Islet of Langerhans (tissue), 1 donor: ENCODE results near the gene MEG3.
"Not testable (repeated sequence)": the region's sequence is repeated elsewhere in the genome, so short reads cannot be mapped to it uniquely, and the experiment has no call there.

Source experiments
- FAIRE-seq: peaks from one replicate; lab custom pipeline; 2011; peaks lifted over from hg19 to GRCh38; lab: Jason Lieb, UNC

MEG3 gene

DNA sequence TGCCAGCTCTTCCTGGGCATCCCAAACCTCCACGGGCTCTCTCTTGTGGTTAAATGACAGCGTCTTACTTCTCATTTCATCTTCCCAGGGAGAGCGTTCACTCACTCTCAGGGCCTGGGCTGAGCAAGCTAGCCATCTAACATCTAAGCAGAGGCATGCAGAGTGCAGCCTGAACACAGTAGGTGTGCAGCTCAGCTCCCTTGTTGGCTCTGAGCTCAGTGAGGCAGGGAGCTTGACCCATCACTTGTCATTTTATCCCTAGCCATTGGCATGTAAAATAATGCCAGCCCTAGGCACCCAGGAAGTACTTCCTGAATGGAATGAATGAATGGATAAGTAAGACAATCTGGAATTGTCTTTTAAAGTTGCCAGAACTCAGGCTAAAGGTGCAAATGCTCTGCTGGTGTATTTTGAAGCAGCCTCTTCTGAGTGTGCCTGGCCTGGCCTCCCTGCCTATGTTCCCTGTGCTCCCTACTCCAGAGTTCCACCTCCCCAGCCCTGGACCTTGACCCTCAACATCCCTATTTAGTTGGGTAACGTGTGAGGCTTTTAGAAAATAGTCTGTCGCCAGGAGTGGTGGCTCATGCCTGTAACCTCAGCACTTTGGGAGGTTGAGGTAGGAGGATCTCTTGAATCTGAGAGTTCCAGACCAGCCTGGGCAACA is 9.5 kb upstream of the MEG3 start:
- FAIRE-seq, result no peak

DNA sequence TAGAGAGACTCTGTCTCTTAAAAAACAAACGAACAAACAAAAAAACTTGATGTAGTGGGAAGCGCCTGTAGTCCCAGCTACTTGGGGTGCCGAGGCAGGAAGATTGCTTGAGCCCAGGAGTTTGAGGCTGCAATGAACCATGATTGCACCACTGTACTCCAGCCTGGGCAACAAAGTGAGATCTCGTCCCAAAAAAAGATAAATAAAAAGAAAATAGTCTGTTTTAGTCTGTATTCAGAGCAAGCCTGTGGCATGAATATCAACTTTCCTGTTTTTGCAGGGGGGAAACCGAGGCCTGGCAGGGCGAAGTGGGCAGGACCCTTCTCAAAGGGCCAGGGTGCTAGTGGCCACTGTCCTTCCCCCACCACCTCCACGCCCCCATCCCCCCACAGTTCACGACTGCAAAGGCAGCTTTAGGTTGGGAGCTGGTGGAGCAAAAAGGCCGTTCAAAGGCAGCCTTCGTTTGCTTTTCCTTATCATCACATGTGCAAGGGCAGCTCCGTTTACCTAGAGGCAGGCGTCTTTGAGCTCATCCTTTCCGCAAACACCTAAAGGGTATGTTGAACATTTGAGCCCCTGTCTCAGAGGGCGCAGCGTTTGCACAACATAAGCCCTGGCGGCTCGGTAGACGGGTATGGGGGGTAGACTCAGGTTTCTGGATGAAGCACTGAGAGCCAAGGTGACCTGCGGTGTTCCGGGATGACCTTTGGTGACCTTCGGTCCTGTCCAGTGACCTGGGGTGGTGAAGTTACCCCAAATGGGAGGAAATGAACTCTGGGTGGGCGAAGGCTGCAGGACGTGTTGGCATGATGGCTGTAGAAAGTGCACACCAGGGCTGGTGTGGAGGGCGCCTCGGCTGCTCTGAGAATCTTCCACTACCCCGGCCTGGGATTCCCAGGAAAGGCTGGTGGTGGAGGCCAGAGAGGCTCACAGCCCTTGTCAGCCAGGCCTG is 8.7 kb upstream of the MEG3 start:
- no peak for FAIRE-seq

DNA sequence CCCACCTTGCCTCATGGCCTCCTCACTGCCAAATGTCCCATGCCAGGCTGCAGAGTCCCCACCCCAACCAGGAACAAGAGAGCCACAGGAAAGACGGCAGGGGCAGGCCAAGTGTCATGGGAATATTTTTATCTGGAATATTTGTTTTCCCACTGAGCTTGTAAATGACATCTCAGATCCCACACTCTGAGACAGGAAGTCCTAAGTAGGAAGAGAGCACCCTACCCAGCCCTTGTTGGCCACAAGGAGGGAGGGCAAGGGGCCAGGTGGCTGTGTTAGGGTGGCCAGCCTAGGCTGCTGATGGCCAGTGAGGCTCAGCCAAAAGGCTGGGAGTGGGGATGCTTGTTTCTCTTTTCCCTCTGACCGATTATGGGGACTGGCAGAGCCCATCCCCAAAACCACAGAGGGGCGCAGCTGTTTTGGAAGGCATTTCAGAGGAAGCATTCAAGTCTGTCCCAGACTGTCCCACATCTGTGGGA is 7.7 kb upstream of the MEG3 start:
- no peak for FAIRE-seq

DNA sequence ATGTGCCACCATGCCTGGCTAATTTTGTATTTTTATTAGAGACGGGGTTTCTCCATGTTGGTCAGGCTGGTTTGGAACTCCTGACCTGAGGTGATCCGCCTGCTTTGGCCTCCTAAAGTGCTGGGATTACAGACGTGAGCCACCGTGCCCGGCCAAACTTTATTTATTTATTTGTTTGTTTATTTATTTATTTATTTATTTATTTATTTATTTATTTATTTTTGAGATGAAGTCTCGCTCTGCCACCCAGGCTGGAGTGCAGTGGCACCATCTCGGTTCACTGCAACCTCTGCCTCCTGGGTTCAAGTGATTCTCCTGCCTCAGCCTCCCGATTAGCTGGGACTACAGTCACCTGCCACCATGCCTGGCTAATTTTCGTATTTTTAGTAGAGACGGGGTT is 7.0 kb upstream of the MEG3 start:
- not testable (repeated sequence) for FAIRE-seq

DNA sequence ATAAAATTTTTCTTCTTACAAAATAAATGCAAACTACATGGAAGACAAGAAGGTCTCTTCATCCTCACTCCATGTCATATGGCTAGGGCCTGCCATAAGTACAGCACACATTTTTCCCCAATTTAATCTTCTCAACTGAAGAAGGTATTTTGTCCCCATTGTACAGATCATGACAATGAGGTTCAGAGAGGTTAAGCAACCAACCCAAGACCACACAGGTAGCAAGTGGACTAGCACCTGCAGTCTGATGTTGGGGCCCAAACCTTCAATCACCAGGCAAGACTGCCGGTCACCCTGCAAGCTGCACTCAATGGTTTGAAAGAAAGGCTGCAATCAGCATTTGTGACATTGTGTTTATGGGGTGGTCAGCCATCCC is 6.5 kb upstream of the MEG3 start:
- no peak for FAIRE-seq

DNA sequence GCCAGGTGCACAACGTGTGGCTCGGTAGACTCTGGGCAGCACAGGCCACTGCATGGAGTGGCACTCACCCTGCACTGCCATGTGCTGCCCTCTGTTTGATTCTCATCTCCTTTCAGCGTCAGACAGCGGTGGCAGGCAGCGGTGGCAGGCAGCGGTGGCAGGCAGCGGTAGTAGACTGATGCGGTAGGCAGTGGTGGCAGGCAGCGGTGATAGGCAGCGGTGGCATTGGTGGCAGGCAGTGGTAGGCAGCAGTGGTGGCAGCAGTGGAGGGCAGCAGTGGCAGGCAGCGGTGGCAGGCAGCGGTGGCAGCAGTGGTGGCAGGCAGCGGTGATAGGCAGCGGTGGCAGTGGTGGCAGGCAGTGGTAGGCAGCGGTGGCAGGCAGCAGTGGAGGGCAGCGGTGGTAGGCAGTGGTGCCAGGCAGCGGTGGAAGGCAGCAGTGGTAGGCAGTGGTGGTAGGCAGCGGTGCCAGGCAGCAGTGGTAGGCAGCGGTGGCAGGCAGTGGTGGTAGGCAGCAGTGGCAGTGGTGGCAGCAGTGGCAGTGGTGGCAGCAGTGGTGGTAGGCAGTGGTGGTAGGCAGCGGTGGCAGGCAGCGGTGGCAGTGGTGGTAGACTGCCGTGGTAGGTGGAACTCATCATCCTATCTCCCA is 6.0 kb upstream of the MEG3 start:
- no peak for FAIRE-seq

DNA sequence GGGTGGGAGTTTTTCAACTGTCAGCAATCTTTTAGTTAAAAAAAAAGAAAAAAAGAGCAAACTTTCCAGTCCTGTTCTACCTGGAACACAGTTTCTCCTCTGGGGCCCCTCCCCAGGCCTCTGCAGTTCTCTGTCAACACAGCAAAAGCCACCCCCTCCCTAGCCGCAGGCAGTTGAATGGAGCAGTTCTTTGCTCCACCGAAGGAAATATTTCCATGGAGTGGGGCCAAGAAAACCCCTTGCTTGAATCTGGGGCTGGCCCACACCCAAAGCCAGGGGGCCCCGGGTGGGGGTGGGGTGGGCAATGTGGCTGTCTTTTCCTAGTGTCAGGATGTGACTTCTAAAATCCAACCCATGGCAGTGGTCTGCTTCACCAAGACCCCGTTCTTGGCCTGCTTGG is 5.0 kb upstream of the MEG3 start:
- no peak for FAIRE-seq

DNA sequence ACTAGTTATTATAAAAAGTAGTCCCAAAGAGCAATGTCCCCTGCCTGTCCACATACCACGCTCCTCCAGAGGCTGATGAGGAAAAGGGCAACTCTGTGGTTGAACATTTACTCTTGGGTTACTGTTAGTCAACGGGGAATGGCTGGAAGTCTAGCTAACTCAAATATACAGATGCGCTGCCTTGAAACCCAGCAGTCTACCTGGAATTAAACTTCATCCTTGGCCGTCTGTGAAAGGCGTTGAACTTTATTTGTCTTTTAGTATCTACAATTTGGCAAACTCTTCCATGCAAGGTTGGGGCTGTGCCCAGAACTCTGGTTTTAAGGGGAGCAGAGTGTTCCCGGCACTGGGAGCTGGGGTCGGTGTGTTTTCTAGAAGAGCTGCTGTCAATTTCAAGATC is 3.9 kb upstream of the MEG3 start:
- no peak for FAIRE-seq

DNA sequence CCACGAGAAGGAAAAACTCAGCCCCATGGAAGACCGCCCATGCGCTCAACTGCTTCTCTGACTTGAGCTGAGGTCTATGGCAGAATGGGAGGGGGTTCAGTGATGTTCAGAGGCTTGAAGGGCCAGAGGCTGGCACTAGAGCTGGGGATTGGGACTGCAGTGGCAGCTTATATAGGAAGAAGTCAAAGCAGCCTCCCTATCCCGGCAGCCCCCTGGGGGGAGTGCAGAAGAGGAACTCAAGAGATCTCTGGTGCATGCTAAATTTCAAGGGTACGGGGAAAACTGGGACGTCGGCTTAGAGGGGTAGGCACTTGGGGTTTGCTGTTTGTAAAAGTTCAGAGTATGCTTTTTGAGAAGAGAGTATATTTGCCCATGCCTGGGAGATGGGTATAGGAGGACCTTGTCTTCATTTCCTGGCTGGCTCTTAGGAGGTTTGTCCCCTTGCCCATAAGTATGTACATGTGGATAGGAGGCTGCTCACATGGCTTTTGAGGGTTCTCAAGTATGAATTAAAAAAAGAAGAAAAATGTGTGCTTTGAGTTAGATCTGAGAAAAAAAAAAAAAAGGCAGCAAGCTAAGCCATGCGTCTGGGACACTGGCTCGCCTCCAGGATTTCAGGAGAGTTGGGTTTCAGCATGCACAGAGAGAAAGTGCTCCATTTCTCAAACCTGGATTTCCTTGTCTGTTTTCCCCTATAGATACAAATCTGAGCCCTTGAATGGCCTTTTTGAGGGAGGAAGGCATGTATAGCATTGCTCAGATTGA is 3.2 kb upstream of the MEG3 start:
- FAIRE-seq, result no peak

DNA sequence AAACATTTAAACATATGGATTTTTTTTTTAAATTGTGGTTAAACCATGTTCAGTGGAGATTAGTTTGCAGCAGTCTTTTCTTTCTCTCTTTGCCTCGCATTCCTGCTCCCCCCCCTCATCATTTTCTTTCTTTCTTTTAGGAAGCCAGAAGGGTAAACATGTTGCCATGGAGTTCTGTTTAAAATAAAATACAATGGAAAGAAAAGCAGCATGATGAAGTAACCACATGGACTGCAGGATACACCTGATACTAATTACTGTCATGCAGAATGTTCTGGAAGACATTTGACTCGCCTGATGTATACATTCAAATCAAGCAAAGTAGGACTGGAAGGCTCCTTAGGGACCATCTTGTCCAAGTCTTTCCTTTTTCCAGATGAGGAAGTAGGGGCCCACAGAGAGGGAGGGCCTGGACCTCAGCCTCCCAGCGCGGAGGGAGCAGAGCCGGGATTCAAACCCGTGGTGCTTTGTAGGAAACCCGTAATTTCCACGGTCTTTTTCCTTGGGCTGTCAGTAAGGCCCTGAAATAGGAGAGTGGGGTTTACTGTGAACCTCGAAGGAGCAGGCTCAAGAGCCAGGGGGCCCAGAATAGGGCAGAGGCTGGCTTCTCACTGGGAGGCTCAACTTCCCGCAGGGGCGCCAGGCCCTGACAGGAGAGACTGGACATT is 2.4 kb upstream of the MEG3 start:
- no peak for FAIRE-seq

DNA sequence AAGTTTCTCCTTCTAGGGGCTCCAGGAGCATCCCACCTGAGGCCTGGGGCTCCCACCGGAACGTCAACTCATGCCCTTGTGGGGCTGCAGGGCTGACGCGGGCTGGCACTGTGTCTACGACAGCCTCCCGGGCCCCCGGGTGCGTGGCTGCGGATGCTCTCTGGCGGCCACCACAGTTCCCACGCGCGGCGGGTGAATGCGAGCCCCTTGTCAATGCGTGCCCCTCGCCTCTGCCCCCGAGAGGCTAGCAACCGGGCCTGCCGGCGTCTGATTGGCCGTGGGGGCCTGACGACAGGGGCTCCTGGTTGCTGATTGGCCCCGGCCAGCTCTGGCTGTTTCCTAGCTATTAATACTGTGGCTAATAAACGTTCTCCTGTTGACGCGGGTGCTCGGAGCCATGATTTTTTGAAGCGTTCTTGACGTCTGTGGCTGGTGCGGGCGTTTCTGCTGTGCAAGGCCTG is 1.8 kb upstream of the MEG3 start:
- no peak for FAIRE-seq

DNA sequence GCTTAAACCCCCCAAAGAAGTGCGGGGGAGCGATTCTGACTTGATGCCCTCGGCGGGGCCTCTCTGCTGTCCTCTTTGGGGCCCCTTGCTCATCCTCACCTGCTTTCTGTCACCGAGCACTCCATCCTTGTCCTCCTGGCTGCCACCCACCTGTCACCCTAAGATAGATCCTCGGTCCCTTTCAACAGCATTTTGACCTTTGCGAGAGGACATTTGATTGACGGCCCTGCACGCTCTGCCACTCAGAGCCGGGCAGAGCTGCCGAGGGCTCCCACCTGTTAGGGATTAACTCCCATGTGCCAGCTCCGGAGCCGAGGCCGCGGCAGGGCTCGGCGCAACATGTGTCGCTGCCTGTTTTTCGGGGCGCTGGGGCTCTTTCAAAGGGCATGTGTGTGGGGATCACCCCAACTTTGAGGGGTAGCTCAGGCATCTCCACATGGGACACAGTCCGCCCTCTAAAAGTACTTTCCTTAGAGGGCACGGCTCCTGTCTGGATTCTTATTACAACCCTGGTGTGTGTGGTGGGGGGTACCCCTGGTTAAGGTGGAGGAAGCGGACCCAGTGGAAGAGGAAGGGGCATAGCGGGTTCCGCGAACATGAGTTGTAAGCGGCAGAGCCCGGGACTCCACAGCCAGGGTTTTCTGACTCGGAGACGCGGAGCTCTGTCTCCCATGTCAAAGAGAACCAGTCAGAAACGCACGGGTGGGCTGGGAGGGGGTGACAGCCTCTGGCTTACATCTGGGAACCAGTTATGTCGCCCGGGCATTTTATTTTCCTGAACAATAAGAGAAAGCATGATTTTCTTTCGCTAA is 811 bp upstream of the MEG3 start:
- no peak for FAIRE-seq

DNA sequence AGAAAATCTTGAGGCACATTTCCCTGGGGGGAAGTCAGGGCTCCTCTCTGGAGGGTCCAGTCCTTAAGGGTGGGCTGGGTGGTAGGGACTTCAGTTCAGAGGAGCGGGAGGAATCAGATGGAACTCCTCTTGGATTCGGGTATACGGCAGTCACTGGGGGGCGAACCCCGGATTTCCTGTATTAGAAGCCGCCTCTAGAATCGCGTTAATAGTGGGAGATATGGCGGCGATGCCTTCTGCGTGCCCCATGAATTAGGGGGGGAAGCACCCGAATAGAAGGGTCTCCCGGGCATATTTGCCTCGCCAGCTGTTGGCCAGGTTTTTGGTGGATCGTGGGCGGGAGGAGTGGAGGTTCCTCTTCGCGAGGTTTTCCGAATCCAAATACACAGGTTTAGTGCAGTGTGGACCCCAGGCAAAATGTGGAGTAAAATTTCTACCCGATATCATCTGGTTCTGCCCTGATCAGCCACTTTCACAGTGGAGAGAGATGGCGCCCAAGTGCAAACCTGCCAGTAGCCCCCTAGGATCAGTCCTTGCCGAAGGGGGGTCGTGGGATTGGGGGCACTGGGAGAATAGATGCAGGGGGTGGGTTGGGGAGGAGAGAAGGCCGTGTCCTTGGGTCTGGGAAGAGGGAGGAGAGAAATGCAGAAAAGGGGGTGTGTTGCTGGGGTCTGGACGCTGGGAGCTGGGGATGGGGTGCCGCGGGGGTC is 628 bp downstream of the MEG3 start:
- no peak for FAIRE-seq

DNA sequence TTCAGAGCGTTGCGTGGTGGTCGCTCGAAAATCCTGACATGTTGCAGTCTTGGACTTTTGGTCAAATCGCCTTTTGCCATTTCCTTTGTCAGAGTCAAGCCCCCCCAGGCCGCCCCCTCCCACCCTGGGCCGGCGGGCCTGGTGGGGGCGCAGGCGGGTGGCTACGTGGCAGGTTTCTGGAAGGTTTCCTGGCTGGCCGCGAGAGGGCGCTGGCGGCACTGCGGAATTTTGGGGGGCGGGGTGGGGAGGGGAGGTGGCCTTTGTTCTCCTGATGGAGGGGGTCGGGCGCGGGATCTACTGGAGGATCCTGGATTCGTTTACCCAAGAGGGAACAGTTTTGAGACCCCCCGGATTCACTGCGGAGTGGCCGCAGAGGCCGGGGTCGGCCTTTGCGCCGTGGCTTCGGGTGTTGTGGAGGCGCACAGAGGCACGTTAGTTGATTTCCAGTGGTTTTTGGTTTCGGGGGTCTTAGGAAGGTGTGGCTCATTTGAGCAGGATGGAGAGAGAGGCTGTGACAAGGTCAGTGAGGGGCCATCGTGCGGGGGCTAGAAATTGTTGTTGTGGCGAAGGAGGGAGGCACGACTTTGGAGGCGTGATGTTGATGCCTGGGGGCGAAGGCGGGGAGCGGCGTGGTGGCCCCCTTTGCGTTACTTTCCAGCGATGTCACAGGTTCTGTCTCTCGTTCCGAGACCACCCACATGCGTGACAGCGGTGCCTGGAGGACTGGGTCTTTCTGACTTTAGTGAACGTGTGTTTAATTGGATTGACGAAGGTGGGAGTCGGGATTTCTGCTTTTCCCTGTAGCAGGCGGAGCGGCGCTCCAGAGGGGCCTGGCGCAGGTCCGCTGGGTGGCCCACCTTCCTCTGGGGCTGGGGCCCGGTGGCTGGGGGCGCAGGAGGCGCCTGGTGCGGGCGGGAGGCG is 1.4 kb downstream of the MEG3 start:
- no peak for FAIRE-seq

DNA sequence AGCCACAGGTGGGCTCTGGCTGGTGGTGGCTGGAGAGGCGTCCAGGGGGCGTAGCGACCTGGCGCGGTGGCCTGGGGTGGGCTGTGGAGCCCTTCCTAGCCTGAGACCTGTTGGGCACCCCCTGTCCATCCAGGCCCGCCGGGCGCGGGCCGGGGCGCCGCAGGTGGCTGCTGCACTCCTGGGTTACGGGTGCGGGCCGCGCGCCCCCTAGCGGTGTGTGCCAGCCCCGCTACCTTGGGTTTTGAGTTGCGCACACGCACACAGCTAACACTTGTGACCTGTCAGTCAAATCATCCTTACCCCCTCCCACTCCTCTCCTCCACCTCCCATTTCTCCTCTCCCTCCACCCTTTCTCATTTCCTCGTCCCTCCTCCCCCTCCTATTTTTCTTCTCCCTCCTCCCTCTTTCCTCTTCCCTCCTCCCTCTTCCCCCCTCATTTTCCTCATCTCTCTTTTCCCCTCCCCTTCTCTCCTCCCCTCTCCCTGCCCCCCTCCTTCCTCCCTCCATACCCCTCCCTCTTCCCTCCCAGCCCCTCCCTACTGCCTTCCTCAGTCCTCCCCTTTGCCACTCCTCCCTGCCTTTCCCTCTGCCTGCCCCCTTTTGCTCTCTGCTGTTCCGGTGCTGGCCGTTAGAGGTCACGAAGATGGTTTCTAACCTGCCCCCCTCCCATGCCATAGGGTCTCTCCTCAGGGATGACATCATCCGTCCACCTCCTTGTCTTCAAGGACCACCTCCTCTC is 2.3 kb downstream of the MEG3 start:
- FAIRE-seq, result no peak

DNA sequence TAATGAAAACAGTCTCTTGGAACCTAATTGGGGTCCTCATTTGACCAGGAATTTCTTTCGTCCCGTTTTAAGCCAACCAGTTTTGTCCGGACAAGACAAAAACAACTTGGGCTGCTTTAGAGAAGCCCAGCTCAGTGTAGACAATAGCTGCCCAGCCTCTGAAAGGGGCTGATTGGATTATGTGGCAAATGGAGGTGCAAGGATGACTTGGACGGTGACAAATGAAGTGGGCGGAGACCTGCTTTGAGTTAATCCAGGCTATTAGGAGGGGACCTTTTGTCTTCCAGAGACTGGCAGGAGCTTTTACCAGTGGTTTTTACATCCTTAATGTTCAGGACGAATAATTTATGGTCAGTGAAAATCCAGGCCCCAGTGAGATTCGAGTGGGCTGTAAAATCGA is 4.8 kb downstream of the MEG3 start:
- FAIRE-seq, result no peak

DNA sequence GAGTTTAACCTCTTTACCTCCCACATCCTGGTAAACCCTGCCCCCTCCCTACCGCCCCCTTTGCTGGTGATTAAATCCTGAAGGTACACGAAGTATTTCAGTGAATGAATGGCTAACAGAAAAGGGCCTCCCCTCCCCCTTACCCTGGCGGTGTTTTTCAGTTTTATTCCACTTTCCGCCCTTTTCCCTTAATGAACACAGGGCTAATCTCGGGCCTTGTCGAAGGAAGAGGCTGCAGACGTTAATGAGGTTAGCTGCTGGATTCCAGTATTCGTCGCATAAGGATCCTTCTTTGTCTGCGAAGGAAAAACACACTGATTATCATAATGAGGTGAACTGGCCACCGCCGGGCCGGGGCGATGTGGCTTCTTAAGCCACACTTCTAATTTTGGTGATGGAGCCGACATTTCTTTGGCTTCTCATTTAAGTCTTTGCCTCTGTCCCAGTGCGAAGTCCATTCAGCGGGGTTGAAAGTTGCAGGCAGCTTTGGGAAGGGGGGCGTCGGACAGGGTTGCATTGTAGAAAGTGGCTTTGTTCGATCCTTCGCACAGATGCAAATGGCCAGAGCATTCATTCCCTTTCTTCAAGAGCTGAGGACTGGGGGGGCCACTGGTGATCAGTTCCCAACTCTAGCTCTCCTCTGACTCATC is 6.5 kb downstream of the MEG3 start:
- no peak for FAIRE-seq
